IMR-90 (cell line): ENCODE data around the gene AKNA. TPM values are rescaled to one million over a fixed set of nuclear protein-coding genes. Genes with fewer than 3 reads are reported as not detected.

Experiments
- ATAC-seq: fragments of 200-7000 bp; cut with Tn5 transposase; 2 replicates; pipeline ENCODE4 v1.9.1; 2020; ENCODE audit warnings: low read depth, mild to moderate bottlenecking, moderate library complexity
- BruUV-seq: library from RNA; stranded (reverse); fragments of 400-500 nt; replicated peaks from 2 replicates; lab custom pipeline; 2021; lab: Mats Ljungman, UMichigan
- CTCF ChIA-PET: fragments of 300-600 bp; formaldehyde crosslinking; extraction: SDS; loops from one replicate; lab custom pipeline; 2021; ENCODE audit warnings: antibody characterized with exemption; lab: Yijun Ruan, JAX
- POLR2A ChIA-PET: fragments of 300-600 bp; sonication (Branson Sonifier 250); formaldehyde crosslinking; loops from one replicate; lab custom pipeline; 2022; ENCODE audit warnings: antibody characterized with exemption; ENCODE audit not compliant: unreplicated experiment; lab: Charles Lee
- DNase-seq: peaks from one replicate; pipeline ENCODE4 v3.0.0; 2013
- H2AFZ ChIP-seq: replicated peaks from 2 replicates; pipeline ENCODE3; 2013; ENCODE audit warnings: low read length, mild to moderate bottlenecking; ENCODE audit not compliant: poor library complexity
- H2AK5ac ChIP-seq: 2 replicates; pipeline ENCODE4 v1.6.1; 2013; ENCODE audit warnings: low read depth, low read length, inconsistent platforms
- H2AK9ac ChIP-seq: replicated peaks from 2 replicates; pipeline ENCODE3; 2013; ENCODE audit warnings: mild to moderate bottlenecking, low read depth, low read length, moderate library complexity; ENCODE audit not compliant: poor library complexity
- H2BK120ac ChIP-seq: 2 replicates; pipeline ENCODE4 v1.6.1; 2013; ENCODE audit warnings: low read depth, low read length, inconsistent platforms
- H2BK15ac ChIP-seq: 3 replicates; pipeline ENCODE4 v1.6.1; 2013; ENCODE audit warnings: low read depth, low read length, inconsistent platforms
- H2BK20ac ChIP-seq: 2 replicates; pipeline ENCODE4 v1.6.1; 2013; ENCODE audit warnings: low read depth, mild to moderate bottlenecking, inconsistent platforms, low read length, moderate library complexity
- H2BK5ac ChIP-seq: 2 replicates; pipeline ENCODE4 v1.6.1; 2013; ENCODE audit warnings: mild to moderate bottlenecking, low read depth, low read length, inconsistent platforms; ENCODE audit not compliant: poor library complexity, severe bottlenecking
- H3K14ac ChIP-seq: replicated peaks from 2 replicates; pipeline ENCODE4 v1.6.1; 2013; ENCODE audit warnings: low read depth, low read length, inconsistent platforms
- H3K18ac ChIP-seq: 2 replicates; pipeline ENCODE4 v1.6.1; 2013; ENCODE audit warnings: low read depth, low read length, control low read depth
- H3K23ac ChIP-seq: 2 replicates; pipeline ENCODE4 v1.6.1; 2013; ENCODE audit warnings: low read depth, low read length, inconsistent platforms
- H3K27ac ChIP-seq: 2 replicates; pipeline ENCODE4 v1.5.1; 2013; ENCODE audit warnings: mild to moderate bottlenecking, control low read depth, low read length; ENCODE audit not compliant: insufficient read depth
- H3K27me3 ChIP-seq: 2 replicates; pipeline ENCODE4 v1.6.1; 2013; ENCODE audit warnings: low read length; ENCODE audit not compliant: control insufficient read depth, insufficient read depth
- H3K36me3 ChIP-seq: 2 replicates; pipeline ENCODE4 v1.6.1; 2013; ENCODE audit warnings: low read length, mixed read lengths; ENCODE audit not compliant: control insufficient read depth, insufficient read depth
- H3K4ac ChIP-seq: 2 replicates; pipeline ENCODE4 v1.6.1; 2013; ENCODE audit warnings: low read depth, low read length, inconsistent platforms
- H3K4me1 ChIP-seq: 2 replicates; pipeline ENCODE4 v1.6.1; 2013; ENCODE audit warnings: low read length, mixed read lengths; ENCODE audit not compliant: control insufficient read depth, insufficient read depth
- H3K4me2 ChIP-seq: 2 replicates; pipeline ENCODE4 v1.6.1; 2013; ENCODE audit warnings: low read depth, mild to moderate bottlenecking, control low read depth, low read length, moderate library complexity
- H3K4me3 ChIP-seq: 2 replicates; pipeline ENCODE4 v1.5.1; 2013; ENCODE audit warnings: low read depth, mild to moderate bottlenecking, control low read depth, low read length, moderate library complexity; ENCODE audit not compliant: insufficient read depth
- H3K56ac ChIP-seq: 2 replicates; pipeline ENCODE4 v1.6.1; 2013; ENCODE audit warnings: low read length, inconsistent platforms; ENCODE audit not compliant: insufficient read depth; ENCODE audit errors: extremely low read depth
- H3K79me1 ChIP-seq, 2 experiments: 2 replicates each; pipeline ENCODE4 v1.6.1; 2013; ENCODE audit warnings: low read length in 2 of 2, inconsistent platforms in 1 of 2, low read depth in 1 of 2
- H3K9ac ChIP-seq: 2 replicates; pipeline ENCODE4 v1.6.1; 2013; ENCODE audit warnings: low read depth, low read length, control low read depth
- H3K9me1 ChIP-seq: 2 replicates; pipeline ENCODE4 v1.6.1; 2013; ENCODE audit warnings: low read length, inconsistent platforms; ENCODE audit not compliant: insufficient read depth
- H3K9me3 ChIP-seq: 2 replicates; pipeline ENCODE4 v1.6.1; 2013; ENCODE audit warnings: low read length; ENCODE audit not compliant: control insufficient read depth, insufficient read depth
- H4K20me1 ChIP-seq: 2 replicates; pipeline ENCODE4 v1.6.1; 2013; ENCODE audit warnings: low read length, inconsistent platforms; ENCODE audit not compliant: insufficient read depth
- H4K5ac ChIP-seq: 2 replicates; pipeline ENCODE4 v1.6.1; 2013; ENCODE audit warnings: mild to moderate bottlenecking, low read depth, low read length, control low read depth
- H4K8ac ChIP-seq, 2 experiments: 2 replicates each; pipeline ENCODE4 v1.6.1; 2013; ENCODE audit warnings: low read depth in 2 of 2, low read length in 2 of 2, control low read depth in 1 of 2, inconsistent platforms in 1 of 2
- H4K91ac ChIP-seq: 2 replicates; pipeline ENCODE4 v1.6.1; 2013; ENCODE audit warnings: low read depth, low read length, inconsistent platforms; ENCODE audit not compliant: insufficient read depth
- POLR2A ChIP-seq: IDR thresholded peaks from 2 replicates; pipeline ENCODE4 v1.6.1; 2012; ENCODE audit warnings: mild to moderate bottlenecking, low read depth, low read length
- SMC3 ChIP-seq: fragments of 150-350 bp; IDR thresholded peaks from 2 replicates; pipeline ENCODE4 v1.6.1; 2016; ENCODE audit warnings: low read depth, mild to moderate bottlenecking, antibody characterized with exemption, low read length, moderate library complexity
- WGBS, 2 experiments: methylation state at CpG; one replicate each; pipeline versions ENCODE4 v1.1.5 to v1.1.7; 2013; ENCODE audit warnings: missing lambda C conversion rate in 2 of 2; ENCODE audit not compliant: insufficient read length in 1 of 2; ENCODE audit errors: extremely low coverage in 2 of 2; 5-methylcytosine and 5-hydroxymethylcytosine counted together
- dilution Hi-C: fragments of 300-500 bp; cut with HindIII; formaldehyde crosslinking; loops from one replicate; pipeline ENCODE4 v1.14.3; 2018; ENCODE audit warnings: low sequenced_read_pairs; ENCODE audit not compliant: unreplicated experiment
- in situ Hi-C: fragments of 300-500 bp; cut with MboI; formaldehyde crosslinking; loops from 3 replicates; pipeline ENCODE4 v1.14.3; 2019; ENCODE audit warnings: low sequenced_read_pairs, inconsistent platforms, mixed read lengths
- intact Hi-C: fragments of 100-400 bp; cut with micrococcal nuclease; formaldehyde crosslinking; loops from 2 replicates; pipeline ENCODE4 v1.10.0; 2022
- polyA plus RNA-seq, 3 experiments: library from polyadenylated mRNA; depleted of rRNA; stranded (reverse); fragments of >200 nt; gene quantifications; 2 replicates each; pipeline ENCODE4 v1.2.3, GENCODE V29; 2012; ENCODE audit warnings: low replicate concordance in 1 of 3
- total RNA-seq: library from RNA; depleted of rRNA; stranded (reverse); fragments of >200 nt; gene quantifications from 2 replicates; pipeline ENCODE4 v1.2.3, GENCODE V29; 2012

Gene AKNA
- total and polyA plus RNA-seq, 2 of the 4 experiments (the other 2 are of a cell fraction), result 2.7 to 7.3 TPM

DNA sequence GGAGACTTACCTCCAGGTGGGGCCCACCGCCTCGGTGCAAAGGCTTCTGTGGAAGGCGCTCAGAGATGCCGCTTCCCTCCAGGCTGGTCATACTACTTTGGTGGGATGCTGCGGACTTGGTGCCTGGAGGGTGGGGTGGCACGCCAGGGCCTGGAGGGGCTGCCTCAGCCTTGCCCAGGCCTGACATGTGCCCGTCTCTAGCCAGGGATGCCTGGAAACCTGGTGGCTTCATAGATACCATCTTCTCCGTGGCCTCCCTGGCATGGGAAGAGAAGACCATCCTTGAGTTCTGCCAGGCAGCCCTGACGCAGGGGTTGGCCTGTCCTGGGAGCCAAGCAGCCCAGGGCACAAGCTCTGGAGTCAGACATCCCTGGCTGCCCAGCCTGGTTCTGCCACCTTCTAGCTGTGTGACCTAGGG lies 29.9 kb downstream of the AKNA start:
- Histone ChIP-seq H3K36me3 (peaks cover 67% of the 10 kb centered on the region), H3K18ac (no peak overlapping the region), H4K5ac (no peak overlapping the region), H3K56ac (no peak overlapping the region), H3K9ac (no peak overlapping the region), H2BK15ac (no peak overlapping the region), H2BK5ac (no peak overlapping the region), H3K27me3 (no peaks in the 10 kb centered on the region), H3K4me3 (no peak overlapping the region), H3K9me1 (no peaks in the 10 kb centered on the region), H2AFZ (peak overlapping the region; percentile 46), H2BK120ac (no peak overlapping the region), H4K8ac (no peak overlapping the region), H3K14ac (no peak overlapping the region), H2AK9ac (no peak overlapping the region), H2BK20ac (no peak overlapping the region), H4K20me1 (no peaks in the 10 kb centered on the region), H3K79me1 (no peaks in the 10 kb centered on the region; a peak in 1 of 4 replicates), H3K4ac (no peak overlapping the region), H4K91ac (no peak overlapping the region), H3K4me2 (no peak overlapping the region), H2AK5ac (no peak overlapping the region), H3K4me1 (peaks cover 2% of the 10 kb centered on the region; the same call in 1 of the 2 replicates), H3K23ac (no peak overlapping the region), H3K9me3 (no peaks in the 10 kb centered on the region), H3K27ac (no peak overlapping the region)
- no TSS peak for BruUV-seq
- DNase-seq (no peak), ATAC-seq (no peak)
- TF ChIP-seq POLR2A (no peak), SMC3 (no peak)
- ChIA-PET POLR2A (no interaction called here), CTCF (no interaction called here)
- intact Hi-C loops (no loop called here), in situ Hi-C loops (no loop called here), dilution Hi-C loops (no loop called here)
- 93% methylated on average over 3 of the region's 9 CpGs; no CpG with 5 or more reads in 1 of the 2 experiments for WGBS, 2 experiments
